GM19455 (cell line): Measurements from ENCODE around the gene IFNLR1.

ENCODE experiments used
- ATAC-seq: cut with Tn5 transposase; IDR thresholded peaks from one replicate; pipeline ENCODE4 v1.9.1; 2021; ENCODE audit not compliant: unreplicated experiment

IFNLR1 gene

GRCh38 chr1:24150234-24151174 is 36.6 kb downstream of the IFNLR1 start:
- no peak for ATAC-seq

- ATAC-seq, result no peak
Measured at GRCh38 chr1:24149866-24150233, 37.2 kb downstream of the IFNLR1 start.

GRCh38 chr1:24147816-24148215 is 39.3 kb downstream of the IFNLR1 start:
- no peak for ATAC-seq

- no peak for ATAC-seq
Measured at GRCh38 chr1:24147194-24147593, 39.9 kb downstream of the IFNLR1 start.

- no peak for ATAC-seq
Measured at GRCh38 chr1:24142546-24143534, 44.2 kb downstream of the IFNLR1 start, which contains the start of gene IL22RA1. TSS of gene IL22RA1 (minus strand) at chr1:24143140. CDS start at chr1:24143082, 58 bp downstream.

- no peak for ATAC-seq
Measured at GRCh38 chr1:24141311-24141997, 45.6 kb downstream of the IFNLR1 start.

GRCh38 chr1:24140741-24141181 is 46.3 kb downstream of the IFNLR1 start:
- no peak for ATAC-seq

GRCh38 chr1:24139841-24140425 is 47.2 kb downstream of the IFNLR1 start:
- ATAC-seq, result no peak

- no peak for ATAC-seq
Measured at GRCh38 chr1:24139222-24139489, 47.9 kb downstream of the IFNLR1 start.

GRCh38 chr1:24138476-24139221 is 48.4 kb downstream of the IFNLR1 start:
- no peak for ATAC-seq

GRCh38 chr1:24136956-24137539 is 50.0 kb downstream of the IFNLR1 start:
- no peak for ATAC-seq

- no peak for ATAC-seq
Measured at GRCh38 chr1:24134376-24134775, 52.7 kb downstream of the IFNLR1 start.

- ATAC-seq, result no peak
Measured at GRCh38 chr1:24133819-24134218, 53.3 kb downstream of the IFNLR1 start.

GRCh38 chr1:24130385-24130784 is 56.7 kb downstream of the IFNLR1 start:
- no peak for ATAC-seq

- no peak for ATAC-seq
Measured at GRCh38 chr1:24127801-24128363, 59.2 kb downstream of the IFNLR1 start.

GRCh38 chr1:24127134-24127800 is 59.8 kb downstream of the IFNLR1 start:
- no peak for ATAC-seq

GRCh38 chr1:24126672-24127023 is 60.4 kb downstream of the IFNLR1 start:
- no peak for ATAC-seq

- ATAC-seq, result no peak
Measured at GRCh38 chr1:24126018-24126671, 60.9 kb downstream of the IFNLR1 start.
